SK-N-MC (cell line): ENCODE results near the gene WWTR1.

Source experiments
- DNase-seq: peaks from one replicate; pipeline ENCODE4 v3.0.0-alpha.2; 2011; ENCODE audit warnings: low read depth, low spot score
- H3K27ac ChIP-seq: fragments of 200-600 bp; sonication (generic); 2 replicates; pipeline ENCODE4 v1.5.1; 2016; ENCODE audit warnings: mixed run types
- H3K36me3 ChIP-seq: fragments of 200-600 bp; sonication (generic); 2 replicates; pipeline ENCODE4 v1.6.1; 2017; ENCODE audit warnings: antibody characterized with exemption, low read length, mixed read lengths; ENCODE audit not compliant: insufficient read depth
- H3K4me3 ChIP-seq: fragments of 200-600 bp; sonication (generic); 2 replicates; pipeline ENCODE4 v1.5.1; 2016
- H3K9ac ChIP-seq: fragments of 200-600 bp; sonication (generic); 2 replicates; pipeline ENCODE4 v1.8.0; 2017; ENCODE audit warnings: mixed run types, mixed read lengths; ENCODE audit not compliant: insufficient read length
- H3K9me3 ChIP-seq: fragments of 200-600 bp; sonication (generic); 2 replicates; pipeline ENCODE4 v1.6.1; 2017; ENCODE audit warnings: low read depth, mild to moderate bottlenecking, antibody characterized with exemption, low read length, moderate library complexity, mixed read lengths
- EZH2 ChIP-seq: fragments of 200-600 bp; sonication (generic); IDR thresholded peaks from one replicate; pipeline ENCODE4 v1.6.1; 2017; ENCODE audit warnings: antibody characterized with exemption
- FOXP2 ChIP-seq: optimal IDR thresholded peaks from 2 replicates; pipeline ENCODE3; 2011; ENCODE audit warnings: mild to moderate bottlenecking, moderate library complexity; ENCODE audit not compliant: insufficient read depth; ENCODE audit errors: extremely low read length, control extremely low read depth
- POLR2AphosphoS5 ChIP-seq: IDR thresholded peaks from 2 replicates; pipeline ENCODE4 v1.6.1; 2012; ENCODE audit warnings: mild to moderate bottlenecking, low read depth, low read length, borderline replicate concordance

Gene WWTR1

GRCh38 chr3:149648525-149648924, 9.3 kb downstream of the WWTR1 start:
- no peak overlapping the region for H3K4me3 ChIP-seq
- no peaks in the 10 kb centered on the region for H3K9me3 ChIP-seq
- DNase-seq, result no peak
- H3K9ac ChIP-seq, result no peak overlapping the region
- TF ChIP-seq POLR2AphosphoS5, result no peak
- no peak for TF ChIP-seq FOXP2
- TF ChIP-seq EZH2, result no peak
- peaks cover 62% of the 10 kb centered on the region for H3K36me3 ChIP-seq
- H3K27ac ChIP-seq, result no peak overlapping the region

- H3K9me3 ChIP-seq, result no peaks in the 10 kb centered on the region
- no peak overlapping the region for H3K27ac ChIP-seq
- peaks cover 55% of the 10 kb centered on the region for H3K36me3 ChIP-seq
- no peak overlapping the region for H3K4me3 ChIP-seq
- no peak for DNase-seq
- no peak overlapping the region for H3K9ac ChIP-seq
- TF ChIP-seq FOXP2, result no peak
- TF ChIP-seq EZH2, result no peak
- no peak for TF ChIP-seq POLR2AphosphoS5
Measured at GRCh38 chr3:149647812-149648211, 10.0 kb downstream of the WWTR1 start.

GRCh38 chr3:149647285-149647684, 10.5 kb downstream of the WWTR1 start:
- no peak overlapping the region for H3K4me3 ChIP-seq
- DNase-seq, result no peak
- H3K27ac ChIP-seq, result no peak overlapping the region
- no peaks in the 10 kb centered on the region for H3K9me3 ChIP-seq
- peaks cover 52% of the 10 kb centered on the region for H3K36me3 ChIP-seq
- TF ChIP-seq EZH2 (no peak), FOXP2 (no peak), POLR2AphosphoS5 (no peak)
- H3K9ac ChIP-seq, result no peak overlapping the region

GRCh38 chr3:149646181-149646766, 11.6 kb downstream of the WWTR1 start:
- H3K27ac ChIP-seq, result no peak overlapping the region
- no peak for DNase-seq
- H3K9me3 ChIP-seq, result no peaks in the 10 kb centered on the region
- no peak overlapping the region for H3K4me3 ChIP-seq
- H3K9ac ChIP-seq, result no peak overlapping the region
- TF ChIP-seq POLR2AphosphoS5 (no peak), EZH2 (no peak), FOXP2 (no peak)
- H3K36me3 ChIP-seq, result peaks cover 48% of the 10 kb centered on the region

DNA sequence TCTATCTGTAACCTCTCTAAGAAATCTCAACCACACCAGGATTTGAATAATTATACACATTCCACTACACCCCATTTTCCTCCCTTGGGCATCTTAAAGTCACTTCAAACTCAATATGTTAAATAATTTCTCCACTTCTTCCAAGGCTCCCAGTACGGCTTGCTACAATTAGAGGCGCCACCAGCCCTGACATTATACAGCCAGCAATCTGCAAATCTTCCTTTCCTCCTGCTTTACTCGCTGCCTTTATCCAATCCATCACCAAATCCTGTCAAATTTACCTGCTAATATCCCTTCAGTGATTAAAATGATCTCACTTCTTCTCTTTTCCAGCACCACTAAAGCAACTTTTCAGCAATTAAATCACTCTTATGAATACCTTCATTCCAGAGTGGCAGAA, 13.9 kb downstream of the WWTR1 start:
- Histone ChIP-seq H3K9me3 (no peaks in the 10 kb centered on the region), H3K4me3 (peak overlapping the region; percentile 20), H3K27ac (peak overlapping the region; percentile 85), H3K9ac (no peak overlapping the region), H3K36me3 (peaks cover 35% of the 10 kb centered on the region)
- TF ChIP-seq FOXP2 (no peak), EZH2 (no peak), POLR2AphosphoS5 (no peak)
- no peak for DNase-seq

DNA sequence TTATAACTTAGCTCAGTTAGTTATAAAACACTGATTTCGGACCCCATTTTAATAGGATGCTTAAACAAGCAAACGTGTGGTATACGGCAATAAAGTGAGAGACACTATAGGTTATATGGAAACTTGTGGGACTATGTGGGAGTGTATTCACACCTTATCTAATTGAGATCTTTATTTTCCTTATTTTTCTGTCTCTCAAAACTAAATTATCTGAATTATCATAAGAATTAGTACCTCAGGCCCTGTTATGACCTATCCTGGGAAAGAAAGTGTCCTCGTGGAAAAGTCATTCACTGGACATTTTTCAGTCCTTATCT, 14.4 kb downstream of the WWTR1 start:
- no peaks in the 10 kb centered on the region for H3K9me3 ChIP-seq
- H3K36me3 ChIP-seq, result peaks cover 32% of the 10 kb centered on the region
- H3K4me3 ChIP-seq, result peak overlapping the region; percentile 20
- TF ChIP-seq FOXP2, result no peak
- TF ChIP-seq EZH2, result no peak
- TF ChIP-seq POLR2AphosphoS5, result no peak
- H3K27ac ChIP-seq, result peak overlapping the region; percentile 85
- no peak overlapping the region for H3K9ac ChIP-seq
- DNase-seq, result no peak

GRCh38 chr3:149640976-149641728, 16.7 kb downstream of the WWTR1 start:
- TF ChIP-seq POLR2AphosphoS5 (no peak), EZH2 (no peak), FOXP2 (no peak)
- DNase-seq, result no peak
- Histone ChIP-seq H3K9ac (no peak overlapping the region), H3K36me3 (peaks cover 20% of the 10 kb centered on the region), H3K4me3 (no peak overlapping the region), H3K9me3 (no peaks in the 10 kb centered on the region), H3K27ac (peak overlapping the region; percentile 81)

- Histone ChIP-seq H3K27ac (peak overlapping the region; percentile 100), H3K36me3 (peaks cover 22% of the 10 kb centered on the region), H3K9me3 (no peaks in the 10 kb centered on the region), H3K4me3 (peak overlapping the region; percentile 71), H3K9ac (peak overlapping the region; percentile 85)
- TF ChIP-seq FOXP2, result no peak
- TF ChIP-seq EZH2, result no peak
- no peak for TF ChIP-seq POLR2AphosphoS5
- DNase-seq, result no peak
Measured at GRCh38 chr3:149639093-149639486, 18.7 kb downstream of the WWTR1 start.
